Head of caudate nucleus (tissue), 42 donors: ENCODE data around the gene AHNAK2.
"Not testable (repeated sequence)": the region's sequence is repeated elsewhere in the genome, so short reads cannot be mapped to it uniquely, and the experiment has no call there.

Experiments used
- DNase-seq, 42 donors: peaks; one replicate each; pipeline versions ENCODE4 v3.0.0 to v3.0.0-alpha.2; 2020 to 2021; ENCODE audit warnings: mixed read lengths in 7 of 42
- intact Hi-C: fragments of 100-400 bp; cut with DNase I; formaldehyde crosslinking; loops from one replicate; pipeline ENCODE4 v1.15.0; 2022

Gene AHNAK2

DNA sequence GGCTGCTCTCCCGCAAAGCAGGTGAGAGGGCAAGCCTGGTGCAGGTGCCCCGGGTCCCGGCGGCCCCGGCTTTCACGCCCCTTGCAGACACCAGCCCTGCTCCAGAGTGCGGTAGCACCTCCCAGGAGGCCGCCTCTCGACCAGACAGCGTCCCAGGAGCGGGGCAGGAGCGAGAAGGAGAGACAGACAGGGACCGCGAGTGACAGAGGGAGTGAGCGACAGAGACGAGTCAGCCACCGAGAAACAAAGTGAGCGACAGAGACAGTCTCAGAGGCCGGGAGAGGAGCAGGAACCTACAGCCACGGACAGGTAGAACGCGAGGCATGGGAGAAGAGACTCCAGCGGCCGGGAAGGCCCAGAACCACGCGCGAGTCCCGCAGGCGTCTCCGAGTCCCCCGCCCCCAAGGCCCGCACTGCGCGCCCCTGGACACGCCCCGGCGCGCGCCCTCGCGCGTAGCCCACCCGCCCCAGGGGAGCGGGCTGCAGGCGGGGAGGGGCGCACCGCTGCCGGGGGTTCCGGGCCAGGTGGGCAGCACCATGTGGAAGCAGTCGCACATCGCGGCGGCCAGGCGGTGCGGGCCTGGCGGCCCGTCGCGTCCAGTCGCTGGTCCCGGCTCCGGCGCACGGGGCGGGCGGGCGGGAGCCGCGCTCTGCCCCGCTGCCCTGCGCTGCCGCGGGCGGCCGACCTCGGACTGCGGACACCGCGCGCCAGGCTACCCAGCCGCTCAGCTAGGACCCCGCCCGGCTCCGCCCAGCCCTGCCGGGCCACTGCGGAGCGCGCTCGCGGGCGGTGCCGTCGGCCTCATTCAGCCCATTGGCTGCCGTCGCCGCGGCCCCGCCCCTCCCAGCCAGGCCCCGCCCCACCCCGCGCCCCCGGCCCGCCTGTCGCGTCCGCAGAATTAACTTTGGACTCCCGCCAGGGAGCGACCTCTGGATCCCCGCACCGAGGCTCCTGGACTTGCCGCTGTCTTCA is at the start of gene AHNAK2:
Gene AHNAK2 (minus strand): TSS at position 694 of the 973 bp plus-strand sequence. CDS start 137 bp downstream, at position 557.
- intact Hi-C loops = no loop called here
- DNase-seq = peak in 37 of 42 donors; percentile 39 to 75 (median 59)

- DNase-seq, intact Hi-C loops: not testable (repeated sequence)
Measured at GRCh38 chr14:105027718-105028117, 49.5 kb upstream of the AHNAK2 start.

DNA sequence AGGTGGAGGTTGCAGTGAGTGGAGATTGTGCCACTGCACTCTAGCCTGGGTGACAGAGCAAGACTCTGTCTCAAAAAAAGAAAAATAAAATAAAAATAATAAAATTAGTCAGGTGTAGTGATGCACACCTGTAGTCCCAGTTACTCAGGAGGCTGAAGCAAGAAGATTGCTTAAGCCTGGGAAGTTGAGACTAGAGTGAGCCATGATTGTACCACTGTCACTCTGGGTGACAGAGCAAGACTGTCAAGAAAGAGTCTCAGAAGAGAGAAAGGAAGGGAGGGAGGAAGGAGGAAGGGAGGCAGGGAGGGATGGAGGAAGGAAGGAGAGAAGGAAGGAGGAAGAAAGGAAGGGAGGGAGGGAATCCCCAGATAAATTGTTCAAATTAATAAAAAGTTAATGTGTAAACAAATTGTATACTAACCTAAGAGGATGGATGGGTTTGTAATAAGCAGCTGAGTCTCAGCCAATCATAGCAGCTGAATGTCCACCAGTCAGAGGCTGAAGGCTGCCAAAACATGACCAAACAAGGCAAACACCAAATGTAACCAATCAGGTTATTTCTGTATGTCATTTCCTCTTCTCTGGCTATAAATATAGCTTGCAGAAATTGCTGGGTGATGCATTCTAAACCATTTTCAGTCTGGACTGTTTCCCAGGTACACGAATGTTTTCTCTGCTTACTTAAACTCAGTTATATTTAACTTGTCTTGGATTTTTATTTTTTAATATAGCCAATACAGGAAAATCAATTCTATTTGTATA is 48.8 kb upstream of the AHNAK2 start:
- intact Hi-C loops = no loop called here
- DNase-seq = no peak

- intact Hi-C loops = no loop called here
- no peak for DNase-seq
Measured at GRCh38 chr14:105026033-105026785, 48.0 kb upstream of the AHNAK2 start.

DNA sequence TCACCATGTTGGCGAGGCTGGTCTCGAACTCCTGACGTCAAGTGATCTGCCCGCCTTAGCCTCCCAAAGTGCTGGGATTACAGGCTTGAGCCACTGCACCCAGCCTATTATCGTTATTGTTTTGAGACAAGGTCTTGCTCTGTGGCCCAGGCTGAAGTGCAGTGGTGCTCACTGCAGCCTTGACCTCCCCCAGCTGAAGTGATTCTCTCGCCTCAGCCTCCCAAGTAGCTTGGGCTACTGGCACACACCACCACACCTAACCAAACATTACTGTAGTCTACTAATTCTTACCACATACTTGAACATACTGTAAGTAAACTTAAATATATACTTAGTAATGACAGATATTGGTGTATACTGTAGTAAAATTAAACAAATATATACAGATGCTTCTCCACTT is 47.3 kb upstream of the AHNAK2 start:
- intact Hi-C loops = no loop called here

DNA sequence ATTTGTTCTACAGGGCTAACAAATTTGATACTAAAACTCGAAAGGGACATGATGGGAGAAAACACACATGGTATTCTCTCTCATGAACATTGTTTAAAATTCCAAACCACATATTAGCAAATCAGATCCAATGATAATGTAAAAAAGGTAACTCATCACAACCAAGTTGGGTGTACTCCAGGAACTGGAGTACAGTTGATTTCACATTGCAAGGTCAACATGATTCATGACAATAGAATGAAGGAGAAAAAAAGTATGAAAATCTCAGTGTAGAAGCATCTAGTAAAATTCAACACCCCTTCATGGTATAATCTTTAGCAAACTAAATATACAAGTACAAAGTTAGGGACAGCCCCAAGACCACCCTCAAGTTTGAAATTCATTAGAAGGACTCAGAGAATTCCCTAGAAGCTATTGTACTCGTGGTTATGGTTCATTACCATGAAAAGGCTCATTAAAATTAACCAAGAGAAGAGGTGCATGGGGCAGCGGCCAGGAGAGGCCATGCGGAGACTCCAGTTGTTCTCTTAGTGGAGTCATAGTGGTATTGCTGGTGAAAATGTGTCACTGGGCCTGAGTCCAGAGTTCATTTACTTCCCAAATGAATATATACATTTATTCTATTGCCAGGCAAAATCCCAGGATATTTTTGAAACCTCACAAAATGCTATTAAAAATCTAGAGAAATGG is 45.8 kb upstream of the AHNAK2 start:
- intact Hi-C loops = loop anchor here (5.0 kb wide), 1 partner anchor 42 kb away; no protein-coding TSS in a partner anchor
- DNase-seq = no peak

More for the DNA sequence above, 47.3 kb upstream of the AHNAK2 start:
- no peak for DNase-seq

DNA sequence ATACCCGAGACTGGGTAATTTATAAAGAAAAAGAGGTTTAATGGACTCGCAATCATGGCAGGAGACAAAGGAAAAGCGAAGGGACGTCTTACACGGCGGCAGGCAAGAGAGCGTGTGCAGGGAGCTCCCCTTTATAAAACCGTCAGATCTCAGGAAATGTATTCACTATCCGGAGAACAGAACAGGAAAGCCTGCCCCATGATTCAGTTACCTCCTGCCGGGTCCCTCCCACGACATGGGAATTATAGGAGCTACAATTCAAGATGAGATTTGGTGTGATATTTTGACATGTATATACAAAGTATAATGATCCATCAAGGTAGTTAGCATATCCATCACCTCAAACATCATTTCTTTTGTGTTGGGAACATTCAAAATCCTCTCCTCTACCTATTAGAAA is 45.0 kb upstream of the AHNAK2 start:
- intact Hi-C loops = loop anchor here (5.0 kb wide), 1 partner anchor 41 kb away; no protein-coding TSS in a partner anchor
- no peak for DNase-seq

DNA sequence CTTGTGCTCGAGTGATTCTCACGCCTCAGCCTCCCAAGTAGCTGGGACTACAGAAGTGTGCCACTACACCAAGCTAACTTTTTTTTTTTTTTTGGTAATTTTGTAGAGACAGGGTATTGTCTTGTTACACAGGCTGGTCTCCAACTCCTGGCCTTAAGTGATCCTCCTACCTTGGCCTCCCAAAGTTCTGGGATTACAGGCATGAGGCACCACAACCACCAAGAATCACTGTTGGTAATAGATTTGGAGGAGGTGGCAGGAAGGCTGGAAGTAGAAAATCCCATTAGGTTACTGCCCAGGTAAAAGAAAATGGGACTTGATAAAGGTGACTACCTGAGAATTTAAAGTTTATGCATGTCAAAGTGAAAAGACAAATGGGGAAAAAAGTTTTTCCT is 44.1 kb upstream of the AHNAK2 start:
- no peak for DNase-seq
- intact Hi-C loops = loop anchor here (5.0 kb wide), 1 partner anchor 40 kb away; no protein-coding TSS in a partner anchor

- intact Hi-C loops = loop anchor here (5.0 kb wide), 1 partner anchor 39 kb away; no protein-coding TSS in a partner anchor
- DNase-seq = peak in 41 of 42 donors; percentile 22 to 81 (median 55)
Measured at GRCh38 chr14:105021656-105022275, 43.6 kb upstream of the AHNAK2 start.

DNA sequence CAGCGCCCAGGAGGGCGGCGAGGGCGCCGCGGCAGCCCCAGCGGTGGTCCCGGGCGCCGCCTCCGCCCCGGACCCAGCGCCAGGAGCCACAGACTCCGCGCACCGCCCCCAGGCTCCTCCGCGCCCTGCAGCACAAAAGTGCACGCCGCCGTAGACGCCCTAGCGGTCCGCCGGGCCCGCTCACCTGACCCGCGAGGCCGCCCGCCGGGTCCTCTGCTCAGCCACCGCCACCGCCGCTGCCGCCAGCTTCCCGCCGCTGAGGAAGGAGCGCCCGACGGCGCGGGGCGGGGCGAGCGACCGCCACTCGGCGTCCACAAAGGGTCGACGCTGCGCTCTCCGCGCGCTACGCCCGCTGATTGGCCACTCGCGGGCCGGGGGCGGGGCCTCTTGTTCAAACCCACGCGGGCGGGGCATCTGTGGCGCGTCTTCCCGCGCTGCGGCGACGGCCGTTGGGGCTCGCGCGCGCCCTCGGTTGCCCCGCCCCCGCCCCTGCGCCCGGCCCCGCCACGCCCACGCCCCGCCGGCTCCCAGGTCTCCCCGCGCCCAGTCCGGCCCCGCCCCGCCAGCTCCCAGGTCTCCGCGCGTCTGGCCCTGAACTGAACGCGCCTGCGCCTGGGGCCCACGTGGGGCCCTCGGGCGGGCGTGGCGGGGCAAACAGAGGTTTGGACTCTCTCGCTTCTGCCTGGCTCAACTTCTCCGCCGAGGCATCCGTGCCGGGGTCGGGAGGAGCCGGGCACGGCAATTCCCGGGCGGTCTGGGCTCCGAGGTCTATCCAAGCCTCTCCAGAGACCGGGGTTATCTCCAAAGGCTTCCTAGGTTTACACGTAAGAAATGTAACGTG is 42.9 kb upstream of the AHNAK2 start, which contains the start of gene CDCA4:
Gene CDCA4 (minus strand): TSS at position 269 of the 841 bp plus-strand sequence. CDS start 9,154 bp downstream, outside the sequence.
- DNase-seq = peak; percentile 95 to 99 (median 98)
- intact Hi-C loops = loop anchor here (5.0 kb wide), 1 partner anchor 39 kb away; no protein-coding TSS in a partner anchor

GRCh38 chr14:105019861-105020814 is 42.0 kb upstream of the AHNAK2 start:
- peak in 19 of 42 donors; percentile 6 to 46 (median 17) for DNase-seq
- intact Hi-C loops = loop anchor here (5.0 kb wide), 1 partner anchor 38 kb away; no protein-coding TSS in a partner anchor

- no peak for DNase-seq
- intact Hi-C loops = no loop called here
Measured at GRCh38 chr14:105018414-105018813, 40.2 kb upstream of the AHNAK2 start.

GRCh38 chr14:105015905-105016304 is 37.7 kb upstream of the AHNAK2 start:
- intact Hi-C loops = no loop called here
- DNase-seq = no peak

- intact Hi-C loops = no loop called here
- DNase-seq = no peak
Measured at GRCh38 chr14:105015242-105015641, 37.1 kb upstream of the AHNAK2 start.

GRCh38 chr14:105014631-105015030 is 36.5 kb upstream of the AHNAK2 start:
- no peak for DNase-seq
- intact Hi-C loops = no loop called here

GRCh38 chr14:105014032-105014431 is 35.9 kb upstream of the AHNAK2 start:
- intact Hi-C loops = no loop called here
- no peak for DNase-seq
